Measurements from ENCODE around the gene LCT. TPM values are rescaled to one million over a fixed set of nuclear protein-coding genes. Genes with fewer than 3 reads are reported as not detected.

Gene LCT
- polyA plus RNA-seq, 2 of the 4 experiments (the other 2 are of a cell fraction) = 0.04 TPM

DNA sequence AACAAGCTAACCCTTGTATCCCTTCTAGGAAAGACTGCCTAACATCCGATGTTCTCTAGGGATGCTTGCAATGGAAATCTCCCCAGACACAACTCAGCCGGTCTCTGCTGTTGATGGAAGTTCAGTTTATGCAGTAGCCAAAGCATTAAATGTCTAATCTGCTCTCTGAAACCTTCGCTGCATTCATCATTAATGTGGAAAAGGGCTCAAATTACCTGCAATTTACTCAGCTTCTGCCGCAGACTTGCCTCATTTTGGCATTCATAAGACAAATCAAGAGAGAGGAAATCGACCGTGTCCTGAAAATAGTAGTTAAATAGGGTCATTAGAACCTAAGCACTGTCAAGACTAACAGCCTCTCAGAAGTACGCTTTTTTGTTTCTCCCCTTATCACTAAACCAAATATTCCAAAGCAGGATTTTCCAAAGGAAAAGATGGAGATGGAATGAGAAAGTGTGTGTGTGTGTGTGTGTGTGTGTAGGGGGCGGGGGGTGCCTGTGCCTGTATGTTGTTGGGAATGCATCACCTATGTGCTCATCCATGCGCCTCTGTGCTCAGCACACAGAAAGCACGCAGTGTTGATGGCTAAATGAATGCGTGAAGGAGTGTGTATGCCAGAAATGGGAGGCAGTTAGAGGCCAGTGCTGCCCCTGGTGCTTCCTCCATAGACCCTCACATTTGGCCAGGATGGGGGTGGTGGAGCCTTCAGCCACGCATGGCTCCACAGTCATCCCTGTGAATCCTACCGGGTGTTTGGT lies 7.4 kb downstream of the LCT start:
- CTCF ChIA-PET = no interaction called here
- Histone ChIP-seq H3K27ac (no peak overlapping the region), H3K9me3 (no peaks in the 10 kb centered on the region), H3K4me1 (no peaks in the 10 kb centered on the region), H3K4me2 (no peak overlapping the region), H3K4me3 (no peak overlapping the region)
- POLR2A ChIA-PET = no interaction called here
- WGBS (ENCODE audit: missing lambda C conversion rate) = 85% methylated on average over 13 of the region's 13 CpGs
- ATAC-seq (no peak; a peak in 1 of 6 replicates), DNase-seq (ENCODE audit: low read depth in 1 of 2, low spot score in 1 of 2) (no peak), FAIRE-seq (no peak)
- TF ChIP-seq, protein P1, sequence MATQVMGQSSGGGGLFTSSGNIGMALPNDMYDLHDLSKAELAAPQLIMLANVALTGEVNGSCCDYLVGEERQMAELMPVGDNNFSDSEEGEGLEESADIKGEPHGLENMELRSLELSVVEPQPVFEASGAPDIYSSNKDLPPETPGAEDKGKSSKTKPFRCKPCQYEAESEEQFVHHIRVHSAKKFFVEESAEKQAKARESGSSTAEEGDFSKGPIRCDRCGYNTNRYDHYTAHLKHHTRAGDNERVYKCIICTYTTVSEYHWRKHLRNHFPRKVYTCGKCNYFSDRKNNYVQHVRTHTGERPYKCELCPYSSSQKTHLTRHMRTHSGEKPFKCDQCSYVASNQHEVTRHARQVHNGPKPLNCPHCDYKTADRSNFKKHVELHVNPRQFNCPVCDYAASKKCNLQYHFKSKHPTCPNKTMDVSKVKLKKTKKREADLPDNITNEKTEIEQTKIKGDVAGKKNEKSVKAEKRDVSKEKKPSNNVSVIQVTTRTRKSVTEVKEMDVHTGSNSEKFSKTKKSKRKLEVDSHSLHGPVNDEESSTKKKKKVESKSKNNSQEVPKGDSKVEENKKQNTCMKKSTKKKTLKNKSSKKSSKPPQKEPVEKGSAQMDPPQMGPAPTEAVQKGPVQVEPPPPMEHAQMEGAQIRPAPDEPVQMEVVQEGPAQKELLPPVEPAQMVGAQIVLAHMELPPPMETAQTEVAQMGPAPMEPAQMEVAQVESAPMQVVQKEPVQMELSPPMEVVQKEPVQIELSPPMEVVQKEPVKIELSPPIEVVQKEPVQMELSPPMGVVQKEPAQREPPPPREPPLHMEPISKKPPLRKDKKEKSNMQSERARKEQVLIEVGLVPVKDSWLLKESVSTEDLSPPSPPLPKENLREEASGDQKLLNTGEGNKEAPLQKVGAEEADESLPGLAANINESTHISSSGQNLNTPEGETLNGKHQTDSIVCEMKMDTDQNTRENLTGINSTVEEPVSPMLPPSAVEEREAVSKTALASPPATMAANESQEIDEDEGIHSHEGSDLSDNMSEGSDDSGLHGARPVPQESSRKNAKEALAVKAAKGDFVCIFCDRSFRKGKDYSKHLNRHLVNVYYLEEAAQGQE (IDR thresholded peaks at IDR 0.05) = no peak
- no peak for TF ChIP-seq GATA3 (IDR thresholded peaks at IDR 0.05; ENCODE audit: borderline replicate concordance)
- TF ChIP-seq, protein P2, sequence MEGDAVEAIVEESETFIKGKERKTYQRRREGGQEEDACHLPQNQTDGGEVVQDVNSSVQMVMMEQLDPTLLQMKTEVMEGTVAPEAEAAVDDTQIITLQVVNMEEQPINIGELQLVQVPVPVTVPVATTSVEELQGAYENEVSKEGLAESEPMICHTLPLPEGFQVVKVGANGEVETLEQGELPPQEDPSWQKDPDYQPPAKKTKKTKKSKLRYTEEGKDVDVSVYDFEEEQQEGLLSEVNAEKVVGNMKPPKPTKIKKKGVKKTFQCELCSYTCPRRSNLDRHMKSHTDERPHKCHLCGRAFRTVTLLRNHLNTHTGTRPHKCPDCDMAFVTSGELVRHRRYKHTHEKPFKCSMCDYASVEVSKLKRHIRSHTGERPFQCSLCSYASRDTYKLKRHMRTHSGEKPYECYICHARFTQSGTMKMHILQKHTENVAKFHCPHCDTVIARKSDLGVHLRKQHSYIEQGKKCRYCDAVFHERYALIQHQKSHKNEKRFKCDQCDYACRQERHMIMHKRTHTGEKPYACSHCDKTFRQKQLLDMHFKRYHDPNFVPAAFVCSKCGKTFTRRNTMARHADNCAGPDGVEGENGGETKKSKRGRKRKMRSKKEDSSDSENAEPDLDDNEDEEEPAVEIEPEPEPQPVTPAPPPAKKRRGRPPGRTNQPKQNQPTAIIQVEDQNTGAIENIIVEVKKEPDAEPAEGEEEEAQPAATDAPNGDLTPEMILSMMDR (IDR thresholded peaks at IDR 0.05) = no peak
- no peak for TF ChIP-seq RCOR1 (IDR thresholded peaks at IDR 0.05; ENCODE audit: low read depth, low read length)
- no peak for TF ChIP-seq MYC (IDR thresholded peaks at IDR 0.05; ENCODE audit: borderline replicate concordance, low read length)
- no peak for TF ChIP-seq ZNF302 (CRISPR knock-in tag; IDR thresholded peaks at IDR 0.05)
- no peak for TF ChIP-seq NFE2L2 (conservative IDR thresholded peaks at IDR 0.05; ENCODE audit: low read length)
- TF ChIP-seq ZFP36 (IDR thresholded peaks at IDR 0.05; ENCODE audit: borderline replicate concordance, partially characterized antibody) = no peak
- TF ChIP-seq HOXB13 (CRISPR knock-in tag; IDR thresholded peaks at IDR 0.05; ENCODE audit: low read depth) = no peak
- TF ChIP-seq, protein P3, sequence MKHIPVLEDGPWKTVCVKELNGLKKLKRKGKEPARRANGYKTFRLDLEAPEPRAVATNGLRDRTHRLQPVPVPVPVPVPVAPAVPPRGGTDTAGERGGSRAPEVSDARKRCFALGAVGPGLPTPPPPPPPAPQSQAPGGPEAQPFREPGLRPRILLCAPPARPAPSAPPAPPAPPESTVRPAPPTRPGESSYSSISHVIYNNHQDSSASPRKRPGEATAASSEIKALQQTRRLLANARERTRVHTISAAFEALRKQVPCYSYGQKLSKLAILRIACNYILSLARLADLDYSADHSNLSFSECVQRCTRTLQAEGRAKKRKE (CRISPR knock-in tag; IDR thresholded peaks at IDR 0.05; ENCODE audit: low read depth) = no peak
- no peak for TF ChIP-seq EHMT2 (IDR thresholded peaks at IDR 0.05; ENCODE audit: low read depth)
- TF ChIP-seq, protein P4, sequence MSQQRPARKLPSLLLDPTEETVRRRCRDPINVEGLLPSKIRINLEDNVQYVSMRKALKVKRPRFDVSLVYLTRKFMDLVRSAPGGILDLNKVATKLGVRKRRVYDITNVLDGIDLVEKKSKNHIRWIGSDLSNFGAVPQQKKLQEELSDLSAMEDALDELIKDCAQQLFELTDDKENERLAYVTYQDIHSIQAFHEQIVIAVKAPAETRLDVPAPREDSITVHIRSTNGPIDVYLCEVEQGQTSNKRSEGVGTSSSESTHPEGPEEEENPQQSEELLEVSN (IDR thresholded peaks at IDR 0.05; ENCODE audit: borderline replicate concordance, low read depth) = no peak
- TF ChIP-seq TP53 (CRISPR knock-in tag; IDR thresholded peaks at IDR 0.05) = no peak
- TF ChIP-seq ZC3H11A (IDR thresholded peaks at IDR 0.05) = no peak
- no peak for TF ChIP-seq CEBPB (IDR thresholded peaks at IDR 0.05)
- TF ChIP-seq POLR2AphosphoS2 (conservative IDR thresholded peaks at IDR 0.05; ENCODE audit: low read length) = no peak

DNA sequence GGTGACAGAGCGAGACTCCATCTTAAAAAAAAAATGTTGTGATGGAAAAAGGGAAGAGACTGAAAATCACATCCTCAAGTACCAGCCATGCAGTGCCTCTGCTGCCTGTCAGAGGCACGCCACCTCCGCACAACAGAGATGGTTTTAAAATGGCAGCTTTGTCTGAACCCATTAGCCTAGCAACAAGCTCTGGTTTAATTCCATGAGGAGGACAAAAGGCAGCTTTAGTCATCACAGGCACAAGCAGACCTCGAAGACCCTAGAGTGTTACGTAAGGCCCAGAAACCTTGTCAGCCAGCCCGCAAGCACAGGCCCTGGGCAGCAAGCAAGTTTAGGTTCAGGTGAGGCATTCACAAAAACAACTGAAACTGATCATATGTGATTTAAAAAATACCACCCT lies 10.4 kb downstream of the LCT start:
- no peaks in the 10 kb centered on the region for H3K9me3 ChIP-seq
- TF ChIP-seq MAFK (IDR thresholded peaks at IDR 0.05; ENCODE audit: partially characterized antibody) (no peak), KDM5A (IDR thresholded peaks at IDR 0.05) (no peak), SMC3 (IDR thresholded peaks at IDR 0.05) (no peak), RAD21 (conservative IDR thresholded peaks at IDR 0.05 in 1 of 2, IDR thresholded peaks at IDR 0.05 in 1 of 2) (no peak), FOXS1 (CRISPR knock-in tag; IDR thresholded peaks at IDR 0.05) (no peak), EP300 (IDR thresholded peaks at IDR 0.05) (no peak), PHF8 (IDR thresholded peaks at IDR 0.05; ENCODE audit: borderline replicate concordance, low read depth) (no peak)
- TF ChIP-seq, protein P5, sequence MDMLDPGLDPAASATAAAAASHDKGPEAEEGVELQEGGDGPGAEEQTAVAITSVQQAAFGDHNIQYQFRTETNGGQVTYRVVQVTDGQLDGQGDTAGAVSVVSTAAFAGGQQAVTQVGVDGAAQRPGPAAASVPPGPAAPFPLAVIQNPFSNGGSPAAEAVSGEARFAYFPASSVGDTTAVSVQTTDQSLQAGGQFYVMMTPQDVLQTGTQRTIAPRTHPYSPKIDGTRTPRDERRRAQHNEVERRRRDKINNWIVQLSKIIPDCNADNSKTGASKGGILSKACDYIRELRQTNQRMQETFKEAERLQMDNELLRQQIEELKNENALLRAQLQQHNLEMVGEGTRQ (IDR thresholded peaks at IDR 0.05) = no peak
- TF ChIP-seq, protein P6, sequence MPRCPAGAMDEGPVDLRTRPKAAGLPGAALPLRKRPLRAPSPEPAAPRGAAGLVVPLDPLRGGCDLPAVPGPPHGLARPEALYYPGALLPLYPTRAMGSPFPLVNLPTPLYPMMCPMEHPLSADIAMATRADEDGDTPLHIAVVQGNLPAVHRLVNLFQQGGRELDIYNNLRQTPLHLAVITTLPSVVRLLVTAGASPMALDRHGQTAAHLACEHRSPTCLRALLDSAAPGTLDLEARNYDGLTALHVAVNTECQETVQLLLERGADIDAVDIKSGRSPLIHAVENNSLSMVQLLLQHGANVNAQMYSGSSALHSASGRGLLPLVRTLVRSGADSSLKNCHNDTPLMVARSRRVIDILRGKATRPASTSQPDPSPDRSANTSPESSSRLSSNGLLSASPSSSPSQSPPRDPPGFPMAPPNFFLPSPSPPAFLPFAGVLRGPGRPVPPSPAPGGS (IDR thresholded peaks at IDR 0.05) = no peak
- TF ChIP-seq, protein P7, sequence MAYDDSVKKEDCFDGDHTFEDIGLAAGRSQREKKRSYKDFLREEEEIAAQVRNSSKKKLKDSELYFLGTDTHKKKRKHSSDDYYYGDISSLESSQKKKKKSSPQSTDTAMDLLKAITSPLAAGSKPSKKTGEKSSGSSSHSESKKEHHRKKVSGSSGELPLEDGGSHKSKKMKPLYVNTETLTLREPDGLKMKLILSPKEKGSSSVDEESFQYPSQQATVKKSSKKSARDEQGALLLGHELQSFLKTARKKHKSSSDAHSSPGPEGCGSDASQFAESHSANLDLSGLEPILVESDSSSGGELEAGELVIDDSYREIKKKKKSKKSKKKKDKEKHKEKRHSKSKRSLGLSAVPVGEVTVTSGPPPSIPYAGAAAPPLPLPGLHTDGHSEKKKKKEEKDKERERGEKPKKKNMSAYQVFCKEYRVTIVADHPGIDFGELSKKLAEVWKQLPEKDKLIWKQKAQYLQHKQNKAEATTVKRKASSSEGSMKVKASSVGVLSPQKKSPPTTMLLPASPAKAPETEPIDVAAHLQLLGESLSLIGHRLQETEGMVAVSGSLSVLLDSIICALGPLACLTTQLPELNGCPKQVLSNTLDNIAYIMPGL (CRISPR knock-in tag; IDR thresholded peaks at IDR 0.05; ENCODE audit: borderline replicate concordance) = no peak

More for the DNA sequence above, 10.4 kb downstream of the LCT start:
- CTCF ChIA-PET = interaction anchor here (0.6 to 2.7 kb wide), 3 partner anchors 29 to 836 kb away, joined by 4 to 9 read pairs (median 4); no protein-coding TSS in a partner anchor
- ATAC-seq (no peak), FAIRE-seq (no peak), DNase-seq (ENCODE audit: low read depth in 1 of 2, low spot score in 1 of 2) (no peak)
- Histone ChIP-seq H3K4me3 (no peak overlapping the region), H3K27ac (no peak overlapping the region), H3K4me1 (no peaks in the 10 kb centered on the region), H3K4me2 (no peak overlapping the region)
- 84% methylated on average over 6 of the region's 6 CpGs for WGBS (ENCODE audit: missing lambda C conversion rate)
- POLR2A ChIA-PET = no interaction called here
